Mesenteric fat pad (tissue), 1 donor: ENCODE results near the gene PDYN. TPM values are rescaled to one million over a fixed set of nuclear protein-coding genes. Genes with fewer than 3 reads are reported as not detected.

Source experiments
- DNase-seq: peaks from one replicate; pipeline ENCODE4 v3.0.0-alpha.2; 2020; ENCODE audit warnings: low spot score
- total RNA-seq: library from RNA; stranded (reverse); fragmentation: NEBNext Ultra II Directional; extraction: Animal tissue kit (Norgen Biotek cat#: 25700); gene quantifications from one replicate; pipeline ENCODE4 v1.2.1, GENCODE V29; 2021
- donor health status: DM: yes; HTN: yes; CAD: no.

The PDYN gene
- total RNA-seq, 1 donor from 2014 or later, result not detected

GRCh38 chr20:1935696-1936366, 58.0 kb downstream of the PDYN start:
- DNase-seq, result no peak

GRCh38 chr20:1934721-1935573, 58.9 kb downstream of the PDYN start:
- no peak for DNase-seq

- no peak for DNase-seq
These were observed 59.7 kb downstream of the PDYN start for GRCh38 chr20:1934156-1934555.

GRCh38 chr20:1933465-1933870, 60.4 kb downstream of the PDYN start:
- DNase-seq, result no peak

- DNase-seq, result no peak
These were observed 60.9 kb downstream of the PDYN start for GRCh38 chr20:1932971-1933370.

- no peak for DNase-seq
These were observed 62.0 kb downstream of the PDYN start for GRCh38 chr20:1931830-1932229.

- no peak for DNase-seq
These were observed 63.7 kb downstream of the PDYN start for GRCh38 chr20:1930165-1930564.

GRCh38 chr20:1929460-1929859, 64.4 kb downstream of the PDYN start:
- no peak for DNase-seq

GRCh38 chr20:1928782-1929181, 65.1 kb downstream of the PDYN start:
- DNase-seq, result no peak

Other genes with a start within 250 kb of the PDYN start
- gene SIRPA, start 98.7 kb downstream of the PDYN start, total RNA-seq, result 100 TPM
- 22.0 TPM for gene STK35, start 107.8 kb upstream of the PDYN start, total RNA-seq